ENCODE data around the gene MGLL. TPM values are rescaled to one million over a fixed set of nuclear protein-coding genes. Genes with fewer than 3 reads are reported as not detected.

The MGLL gene
- total RNA-seq, 1 experiment from 2014 or later, result 2.1 TPM

DNA sequence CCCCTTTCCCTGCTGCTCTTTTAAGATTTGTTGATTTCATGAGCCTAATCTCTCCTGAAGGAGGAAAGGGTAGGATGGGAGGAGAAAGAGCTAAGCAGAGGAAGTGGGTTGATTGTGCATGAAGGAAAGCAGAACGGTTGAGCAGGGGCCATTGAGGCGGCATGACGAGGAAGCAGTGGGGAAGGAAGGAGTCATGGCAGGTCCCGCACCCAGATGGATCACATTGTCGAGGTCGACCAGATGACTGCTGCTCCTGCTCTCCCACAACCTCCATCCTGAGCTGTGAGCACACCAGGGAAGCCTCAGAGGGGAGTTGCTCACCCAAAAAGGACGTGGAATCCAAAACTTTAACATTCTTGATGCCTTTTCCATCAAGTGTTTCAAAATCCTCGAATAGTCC, 106.8 kb downstream of the MGLL start:
- DNase-seq (ENCODE audit: low read depth, low spot score), result no peak
- no peak overlapping the region for H3K27ac ChIP-seq (ENCODE audit: low read length)
- TF ChIP-seq, protein P1, sequence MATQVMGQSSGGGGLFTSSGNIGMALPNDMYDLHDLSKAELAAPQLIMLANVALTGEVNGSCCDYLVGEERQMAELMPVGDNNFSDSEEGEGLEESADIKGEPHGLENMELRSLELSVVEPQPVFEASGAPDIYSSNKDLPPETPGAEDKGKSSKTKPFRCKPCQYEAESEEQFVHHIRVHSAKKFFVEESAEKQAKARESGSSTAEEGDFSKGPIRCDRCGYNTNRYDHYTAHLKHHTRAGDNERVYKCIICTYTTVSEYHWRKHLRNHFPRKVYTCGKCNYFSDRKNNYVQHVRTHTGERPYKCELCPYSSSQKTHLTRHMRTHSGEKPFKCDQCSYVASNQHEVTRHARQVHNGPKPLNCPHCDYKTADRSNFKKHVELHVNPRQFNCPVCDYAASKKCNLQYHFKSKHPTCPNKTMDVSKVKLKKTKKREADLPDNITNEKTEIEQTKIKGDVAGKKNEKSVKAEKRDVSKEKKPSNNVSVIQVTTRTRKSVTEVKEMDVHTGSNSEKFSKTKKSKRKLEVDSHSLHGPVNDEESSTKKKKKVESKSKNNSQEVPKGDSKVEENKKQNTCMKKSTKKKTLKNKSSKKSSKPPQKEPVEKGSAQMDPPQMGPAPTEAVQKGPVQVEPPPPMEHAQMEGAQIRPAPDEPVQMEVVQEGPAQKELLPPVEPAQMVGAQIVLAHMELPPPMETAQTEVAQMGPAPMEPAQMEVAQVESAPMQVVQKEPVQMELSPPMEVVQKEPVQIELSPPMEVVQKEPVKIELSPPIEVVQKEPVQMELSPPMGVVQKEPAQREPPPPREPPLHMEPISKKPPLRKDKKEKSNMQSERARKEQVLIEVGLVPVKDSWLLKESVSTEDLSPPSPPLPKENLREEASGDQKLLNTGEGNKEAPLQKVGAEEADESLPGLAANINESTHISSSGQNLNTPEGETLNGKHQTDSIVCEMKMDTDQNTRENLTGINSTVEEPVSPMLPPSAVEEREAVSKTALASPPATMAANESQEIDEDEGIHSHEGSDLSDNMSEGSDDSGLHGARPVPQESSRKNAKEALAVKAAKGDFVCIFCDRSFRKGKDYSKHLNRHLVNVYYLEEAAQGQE (IDR thresholded peaks at IDR 0.05; ENCODE audit: insufficient read depth in 1 of 2, low read depth in 2 of 2, low read length in 1 of 2), result no peak
- TF ChIP-seq, protein P2, sequence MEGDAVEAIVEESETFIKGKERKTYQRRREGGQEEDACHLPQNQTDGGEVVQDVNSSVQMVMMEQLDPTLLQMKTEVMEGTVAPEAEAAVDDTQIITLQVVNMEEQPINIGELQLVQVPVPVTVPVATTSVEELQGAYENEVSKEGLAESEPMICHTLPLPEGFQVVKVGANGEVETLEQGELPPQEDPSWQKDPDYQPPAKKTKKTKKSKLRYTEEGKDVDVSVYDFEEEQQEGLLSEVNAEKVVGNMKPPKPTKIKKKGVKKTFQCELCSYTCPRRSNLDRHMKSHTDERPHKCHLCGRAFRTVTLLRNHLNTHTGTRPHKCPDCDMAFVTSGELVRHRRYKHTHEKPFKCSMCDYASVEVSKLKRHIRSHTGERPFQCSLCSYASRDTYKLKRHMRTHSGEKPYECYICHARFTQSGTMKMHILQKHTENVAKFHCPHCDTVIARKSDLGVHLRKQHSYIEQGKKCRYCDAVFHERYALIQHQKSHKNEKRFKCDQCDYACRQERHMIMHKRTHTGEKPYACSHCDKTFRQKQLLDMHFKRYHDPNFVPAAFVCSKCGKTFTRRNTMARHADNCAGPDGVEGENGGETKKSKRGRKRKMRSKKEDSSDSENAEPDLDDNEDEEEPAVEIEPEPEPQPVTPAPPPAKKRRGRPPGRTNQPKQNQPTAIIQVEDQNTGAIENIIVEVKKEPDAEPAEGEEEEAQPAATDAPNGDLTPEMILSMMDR (IDR thresholded peaks at IDR 0.05), result no peak
- no peak for TF ChIP-seq SIN3A (IDR thresholded peaks at IDR 0.05; ENCODE audit: borderline replicate concordance, insufficient read depth, low read depth, low read length)
- TF ChIP-seq POLR2AphosphoS5 (IDR thresholded peaks at IDR 0.05; ENCODE audit: low read depth, low read length), result no peak
- no peak for TF ChIP-seq TCF7L2 (IDR thresholded peaks at IDR 0.05; ENCODE audit: low read depth, low read length)
- CTCF ChIA-PET, result interaction anchor here (0.5 kb wide), 1 partner anchor 159 kb away, joined by 6 read pairs; no protein-coding TSS in a partner anchor
- no peak for ATAC-seq
- no peaks in the 10 kb centered on the region for H3K4me1 ChIP-seq (ENCODE audit: control insufficient read depth, insufficient read depth, low read length)
- POLR2A ChIA-PET, result no interaction called here
- in situ Hi-C loops (cut with HindIII; ENCODE audit: low pct_unique_long_range_greater_than_20kb, low sequenced_read_pairs) (no loop called here), intact Hi-C loops (cut with micrococcal nuclease; ENCODE audit: unreplicated experiment) (no loop called here)
- peaks cover 7% of the 10 kb centered on the region; the same call in 1 of the 2 replicates for H3K27me3 ChIP-seq (ENCODE audit: control insufficient read depth, insufficient read depth, low read length)
- no peak overlapping the region for H3K4me3 ChIP-seq (ENCODE audit: low read depth in 2 of 2, low read length in 2 of 2)
- no TSS peak for BruUV-seq (replicated peaks)
- no peaks in the 10 kb centered on the region for H3K9me3 ChIP-seq (ENCODE audit: control insufficient read depth, insufficient read depth, low read depth, low read length)
- H3K36me3 ChIP-seq (ENCODE audit: control insufficient read depth, insufficient read depth, low read length), result no peaks in the 10 kb centered on the region

DNA sequence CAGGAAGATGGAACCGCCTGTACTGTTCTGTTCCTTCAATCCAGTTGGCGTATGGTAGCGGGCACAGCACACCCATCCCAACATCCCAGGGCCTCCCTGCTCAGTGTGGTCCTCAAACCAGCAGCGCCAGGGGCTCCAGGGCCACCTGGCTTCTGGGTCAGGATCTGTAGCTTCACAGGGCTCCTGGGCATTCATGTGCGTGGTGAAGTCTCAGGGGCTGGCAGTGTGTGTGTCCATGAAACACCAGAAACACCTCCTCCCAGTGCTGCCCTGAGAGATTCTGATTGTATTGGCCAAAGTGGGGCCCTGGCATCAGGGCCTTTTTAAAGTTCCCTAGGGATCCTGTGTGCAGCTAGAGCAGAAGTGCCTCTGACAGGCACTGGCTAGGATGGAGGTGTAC, 107.4 kb downstream of the MGLL start:
- no peak overlapping the region for H3K4me3 ChIP-seq (ENCODE audit: low read depth in 2 of 2, low read length in 2 of 2)
- no TSS peak for BruUV-seq (replicated peaks)
- intact Hi-C loops (cut with micrococcal nuclease; ENCODE audit: unreplicated experiment), result no loop called here
- H3K9me3 ChIP-seq (ENCODE audit: control insufficient read depth, insufficient read depth, low read depth, low read length), result no peaks in the 10 kb centered on the region
- POLR2A ChIA-PET, result no interaction called here
- no peak for DNase-seq (ENCODE audit: low read depth, low spot score)
- no peak overlapping the region for H3K27ac ChIP-seq (ENCODE audit: low read length)
- no peak for ATAC-seq
- in situ Hi-C loops (cut with HindIII; ENCODE audit: low pct_unique_long_range_greater_than_20kb, low sequenced_read_pairs), result no loop called here
- CTCF ChIA-PET, result interaction anchor here (0.5 kb wide), 1 partner anchor 158 kb away, joined by 6 read pairs; no protein-coding TSS in a partner anchor
- no peaks in the 10 kb centered on the region for H3K4me1 ChIP-seq (ENCODE audit: control insufficient read depth, insufficient read depth, low read length)
- H3K27me3 ChIP-seq (ENCODE audit: control insufficient read depth, insufficient read depth, low read length), result peaks cover 7% of the 10 kb centered on the region; the same call in 1 of the 2 replicates
- TF ChIP-seq POLR2AphosphoS5 (IDR thresholded peaks at IDR 0.05; ENCODE audit: low read depth, low read length), result no peak
- TF ChIP-seq, protein P1 (IDR thresholded peaks at IDR 0.05; ENCODE audit: insufficient read depth in 1 of 2, low read depth in 2 of 2, low read length in 1 of 2), result no peak
- TF ChIP-seq TCF7L2 (IDR thresholded peaks at IDR 0.05; ENCODE audit: low read depth, low read length), result no peak
- TF ChIP-seq, protein P2 (IDR thresholded peaks at IDR 0.05), result no peak
- TF ChIP-seq SIN3A (IDR thresholded peaks at IDR 0.05; ENCODE audit: borderline replicate concordance, insufficient read depth, low read depth, low read length), result no peak
- no peaks in the 10 kb centered on the region for H3K36me3 ChIP-seq (ENCODE audit: control insufficient read depth, insufficient read depth, low read length)
